ENCODE measurements around the gene NLE1. TPM values are rescaled to one million over a fixed set of nuclear protein-coding genes. Genes with fewer than 3 reads are reported as not detected.
"Not testable (repeated sequence)": the region's sequence is repeated elsewhere in the genome, so short reads cannot be mapped to it uniquely, and the experiment has no call there.

NLE1 gene
- 11.7 TPM for total RNA-seq
- 12.2 TPM for polyA plus RNA-seq

DNA sequence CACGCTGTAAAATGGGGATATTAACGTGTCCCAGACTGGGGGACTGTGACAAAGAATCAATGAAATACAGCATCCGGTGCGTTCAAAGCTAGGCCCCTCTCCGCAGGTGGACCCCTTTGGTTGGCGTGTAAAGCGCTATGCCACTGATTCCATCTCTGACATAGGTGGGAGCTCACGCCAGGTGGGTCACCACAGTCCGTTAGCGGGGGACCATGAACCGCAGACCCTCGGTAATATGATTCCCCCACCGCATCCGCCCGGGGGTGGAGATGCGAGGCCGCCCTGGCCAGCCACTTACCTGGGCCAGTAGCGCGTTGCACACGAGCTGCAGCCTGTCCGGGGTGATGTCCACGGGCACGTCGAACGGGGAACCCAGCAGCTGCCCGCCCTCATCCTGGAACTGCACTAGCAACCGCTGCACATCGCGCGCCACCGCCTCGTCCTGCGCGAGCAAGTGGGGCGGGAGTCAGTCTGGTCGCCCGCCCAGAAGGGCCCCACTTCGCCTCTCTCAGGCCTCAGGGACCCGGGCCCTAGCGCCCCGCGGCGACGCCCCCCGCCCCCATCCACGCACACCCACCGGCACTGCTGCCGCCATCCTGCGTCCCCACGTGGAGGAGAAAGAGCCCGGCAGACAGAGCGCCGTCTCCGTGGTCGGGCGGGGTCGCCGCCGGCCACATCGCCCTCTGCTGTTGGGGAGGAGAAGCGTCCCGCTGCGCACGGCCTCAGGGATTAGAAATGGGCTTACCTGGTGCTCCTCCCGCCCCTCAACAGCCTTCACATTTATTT lies at the start of gene NLE1:
NLE1 (minus strand) TSS at position 623 of the 786 bp plus-strand sequence; CDS start at position 595, 28 bp downstream.
- peaks cover 2% of the 10 kb centered on the region for H3K36me3 ChIP-seq (ENCODE audit: insufficient read depth)
- under 1% methylated on average over 65 of the region's 65 CpGs for WGBS
- no peak for DNase-seq (ENCODE audit: extremely low spot score)
- H3K4me1 ChIP-seq (ENCODE audit: insufficient read depth) = peaks cover 1% of the 10 kb centered on the region
- H3K27ac ChIP-seq (ENCODE audit: low read depth) = no peak within 1 kb of the TSS
- peak within 1 kb of the TSS; percentile 80 for H3K4me3 ChIP-seq (ENCODE audit: low read depth, low read length)

DNA sequence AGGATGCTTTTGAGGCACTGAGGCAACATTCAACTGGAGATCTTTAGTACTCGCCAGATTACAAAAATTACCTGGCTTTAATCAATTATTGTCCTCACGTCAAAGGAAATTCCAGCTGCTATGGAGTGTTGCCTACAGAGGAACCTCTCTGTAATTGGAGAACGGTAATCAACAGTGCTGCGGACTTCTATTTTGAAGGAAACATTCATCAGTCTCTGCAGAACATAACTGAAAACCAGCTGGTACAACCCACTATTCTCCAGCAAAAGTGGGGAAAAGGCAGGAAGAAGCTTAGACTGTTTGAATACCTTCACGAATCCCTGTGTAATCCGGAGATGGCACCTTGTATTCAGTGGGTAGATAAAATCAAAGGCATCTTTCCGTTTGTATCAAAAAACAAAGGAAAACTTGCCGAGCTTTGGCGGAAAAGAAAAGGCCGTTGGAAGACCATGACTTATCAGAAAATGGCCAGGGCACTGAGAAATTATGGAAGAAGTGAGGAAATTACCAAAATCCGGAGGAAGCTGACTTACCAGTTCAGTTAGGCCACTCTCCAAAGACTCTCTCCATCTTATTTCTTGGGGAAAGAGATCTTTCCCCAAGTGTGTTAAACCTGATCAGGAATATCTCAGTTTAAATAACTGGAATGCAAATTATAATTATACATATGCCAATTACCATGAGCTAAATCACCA lies 49.0 kb upstream of the NLE1 start:
- Histone ChIP-seq H3K27ac (ENCODE audit: low read depth) (no peak overlapping the region), H3K36me3 (ENCODE audit: insufficient read depth) (no peaks in the 10 kb centered on the region), H3K4me1 (ENCODE audit: insufficient read depth) (no peaks in the 10 kb centered on the region), H3K4me3 (ENCODE audit: low read depth, low read length) (no peak overlapping the region)
- WGBS = 73% methylated on average over 11 of the region's 11 CpGs
- no peak for DNase-seq (ENCODE audit: extremely low spot score)

DNA sequence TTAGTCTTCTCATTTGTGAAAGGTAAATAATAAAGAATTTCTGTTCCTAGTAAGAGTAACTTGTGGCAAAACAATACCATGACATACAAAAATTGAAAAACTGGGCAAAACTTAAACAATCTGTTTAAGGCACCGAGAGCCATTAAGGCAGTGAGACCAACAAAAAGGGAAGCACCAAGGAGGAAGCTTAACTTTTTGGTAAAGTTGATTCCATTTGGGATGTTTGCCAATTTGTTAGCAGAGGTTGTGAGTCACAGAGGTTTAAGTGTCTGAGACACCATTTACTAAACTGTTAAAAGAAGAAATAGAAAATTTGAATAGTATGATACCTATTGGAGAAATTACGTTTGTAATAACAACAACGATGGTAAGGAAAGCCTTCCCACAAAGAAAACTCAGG lies 47.2 kb upstream of the NLE1 start:
- H3K4me3 ChIP-seq (ENCODE audit: low read depth, low read length) = no peak overlapping the region
- no peaks in the 10 kb centered on the region for H3K36me3 ChIP-seq (ENCODE audit: insufficient read depth)
- 76% methylated on average over 3 of the region's 3 CpGs for WGBS
- H3K4me1 ChIP-seq (ENCODE audit: insufficient read depth) = no peaks in the 10 kb centered on the region
- no peak for DNase-seq (ENCODE audit: extremely low spot score)
- H3K27ac ChIP-seq (ENCODE audit: low read depth) = no peak overlapping the region

DNA sequence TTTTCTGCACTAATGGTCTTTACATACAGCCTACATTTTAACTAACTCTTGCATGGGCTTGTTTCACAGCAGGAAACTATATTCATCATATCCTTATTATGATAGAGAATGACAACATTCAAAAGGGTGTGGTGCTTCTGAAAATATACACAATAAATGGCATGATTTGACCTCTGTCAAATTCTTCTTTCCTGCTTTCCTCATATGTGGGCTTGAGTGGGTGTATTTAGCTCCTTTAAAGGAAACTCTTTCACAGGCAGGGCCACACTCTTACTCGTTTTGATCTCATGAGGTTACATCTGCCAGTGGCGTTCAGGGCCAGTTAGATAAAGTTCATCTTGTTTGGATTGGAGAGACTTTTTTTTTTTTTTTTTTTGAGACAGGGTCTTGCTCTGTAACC lies 46.0 kb upstream of the NLE1 start:
- Histone ChIP-seq H3K4me3 (ENCODE audit: low read depth, low read length) (no peak overlapping the region), H3K4me1 (ENCODE audit: insufficient read depth) (no peaks in the 10 kb centered on the region), H3K27ac (ENCODE audit: low read depth) (no peak overlapping the region), H3K36me3 (ENCODE audit: insufficient read depth) (no peaks in the 10 kb centered on the region)
- DNase-seq (ENCODE audit: extremely low spot score) = no peak
- 39% methylated on average over 2 of the region's 2 CpGs for WGBS

DNA sequence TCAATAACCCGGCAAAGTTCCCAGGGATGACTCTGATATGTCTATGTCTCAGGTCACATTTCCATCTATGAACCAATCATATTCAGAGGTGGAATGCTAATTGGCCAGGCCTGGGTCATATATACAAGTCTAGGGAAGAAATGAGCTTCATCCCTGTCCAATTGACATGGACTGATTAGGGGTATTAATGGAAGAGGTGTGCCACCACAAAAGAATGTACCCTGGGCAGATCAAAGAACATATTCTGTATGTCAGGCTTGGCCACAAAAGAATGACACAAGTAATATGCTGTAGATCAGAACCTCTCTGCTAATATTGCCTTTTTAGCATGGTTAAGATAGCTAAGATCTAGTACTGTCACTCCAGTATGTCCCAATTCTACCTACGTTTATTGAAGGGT lies 45.4 kb upstream of the NLE1 start:
- Histone ChIP-seq H3K4me1 (ENCODE audit: insufficient read depth) (no peaks in the 10 kb centered on the region), H3K27ac (ENCODE audit: low read depth) (no peak overlapping the region), H3K4me3 (ENCODE audit: low read depth, low read length) (no peak overlapping the region), H3K36me3 (ENCODE audit: insufficient read depth) (no peaks in the 10 kb centered on the region)
- WGBS = 81% methylated on average over 2 of the region's 2 CpGs
- no peak for DNase-seq (ENCODE audit: extremely low spot score)

DNA sequence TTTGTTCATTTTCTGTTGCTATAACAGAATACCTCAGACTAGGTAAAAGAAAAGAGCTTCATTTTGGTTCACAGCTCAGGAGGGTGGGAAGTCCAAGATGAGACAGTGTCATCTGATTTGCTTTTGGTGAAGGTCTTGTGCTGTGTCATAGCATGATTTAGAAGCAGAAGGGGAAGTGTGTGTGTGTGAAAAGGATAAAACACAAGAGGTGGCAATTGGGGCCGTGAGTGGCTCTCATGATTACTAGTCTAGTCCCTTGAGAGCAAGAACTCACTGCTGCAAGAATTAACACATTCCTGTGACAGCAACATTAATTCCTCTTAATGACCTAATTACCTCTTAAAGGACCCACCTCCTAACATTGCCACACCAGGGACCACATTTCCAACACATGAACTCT lies 43.7 kb upstream of the NLE1 start:
- DNase-seq (ENCODE audit: extremely low spot score) = no peak
- Histone ChIP-seq H3K4me1 (ENCODE audit: insufficient read depth) (no peaks in the 10 kb centered on the region), H3K27ac (ENCODE audit: low read depth) (no peak overlapping the region), H3K36me3 (ENCODE audit: insufficient read depth) (no peaks in the 10 kb centered on the region), H3K4me3 (ENCODE audit: low read depth, low read length) (no peak overlapping the region)
- 38% methylated on average over 1 of the region's 1 CpG for WGBS

DNA sequence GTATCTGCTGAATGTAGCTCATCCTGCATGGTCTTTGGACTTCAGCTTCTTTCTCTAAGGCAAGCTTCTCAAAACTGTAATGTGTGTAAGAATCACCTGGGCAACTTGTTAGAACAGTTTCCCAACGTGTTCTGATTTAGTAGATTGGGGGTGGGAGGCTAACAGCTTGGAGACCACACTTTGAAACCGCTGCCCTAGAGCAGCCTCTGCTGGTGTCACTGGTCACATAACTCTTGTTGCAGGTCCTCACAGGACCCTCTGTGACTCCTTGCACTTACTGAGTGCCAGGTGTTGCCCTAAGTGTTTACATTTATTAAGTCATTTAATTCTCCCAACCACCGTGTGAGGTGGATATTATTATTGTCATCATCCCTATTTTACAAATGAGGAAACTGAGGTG lies 42.2 kb upstream of the NLE1 start:
- Histone ChIP-seq H3K36me3 (ENCODE audit: insufficient read depth) (no peaks in the 10 kb centered on the region), H3K4me1 (ENCODE audit: insufficient read depth) (no peaks in the 10 kb centered on the region), H3K27ac (ENCODE audit: low read depth) (no peak overlapping the region), H3K4me3 (ENCODE audit: low read depth, low read length) (no peak overlapping the region)
- DNase-seq (ENCODE audit: extremely low spot score) = no peak
- 51% methylated on average over 3 of the region's 3 CpGs for WGBS

DNA sequence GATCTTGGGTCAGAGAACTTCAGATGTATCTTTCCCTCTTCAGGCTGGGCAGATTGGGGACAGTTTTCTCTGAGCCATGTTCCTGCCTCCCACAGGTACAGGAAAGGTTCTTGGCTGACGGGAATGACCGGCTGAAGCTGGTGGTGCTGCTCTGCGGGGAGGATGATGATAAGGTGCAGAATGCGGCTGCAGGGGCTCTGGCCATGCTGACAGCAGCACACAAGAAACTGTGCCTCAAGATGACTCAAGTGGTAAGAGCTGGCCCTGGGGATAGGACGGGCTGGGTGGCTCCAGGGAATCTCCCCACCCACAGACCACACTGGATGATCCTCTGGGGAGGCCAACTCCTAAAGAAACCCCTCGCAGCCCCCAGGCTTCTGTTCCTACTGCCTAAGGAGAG lies 41.2 kb upstream of the NLE1 start:
- 63% methylated on average over 6 of the region's 6 CpGs for WGBS
- Histone ChIP-seq H3K27ac (ENCODE audit: low read depth) (no peak overlapping the region), H3K4me3 (ENCODE audit: low read depth, low read length) (no peak overlapping the region), H3K36me3 (ENCODE audit: insufficient read depth) (no peaks in the 10 kb centered on the region), H3K4me1 (ENCODE audit: insufficient read depth) (no peaks in the 10 kb centered on the region)
- no peak for DNase-seq (ENCODE audit: extremely low spot score)

DNA sequence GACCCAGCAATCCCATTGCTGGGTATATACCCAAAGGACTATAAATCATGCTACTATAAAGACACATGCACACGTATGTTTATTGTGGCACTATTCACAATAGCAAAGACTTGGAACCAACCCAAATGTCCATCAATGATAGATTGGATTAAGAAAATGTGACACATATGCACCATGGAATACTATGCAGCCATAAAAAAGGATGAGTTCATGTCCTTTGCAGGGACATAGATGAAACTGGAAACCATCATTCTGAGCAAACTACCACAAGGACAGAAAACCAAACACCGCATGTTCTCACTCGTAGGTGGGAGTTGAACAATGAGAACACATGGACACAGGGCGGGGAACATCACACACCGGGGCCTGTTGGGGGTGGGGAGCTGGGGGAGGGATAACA lies 37.3 kb upstream of the NLE1 start:
- H3K27ac ChIP-seq (ENCODE audit: low read depth); H3K4me3 ChIP-seq (ENCODE audit: low read depth, low read length); DNase-seq (ENCODE audit: extremely low spot score); H3K4me1 ChIP-seq (ENCODE audit: insufficient read depth); H3K36me3 ChIP-seq (ENCODE audit: insufficient read depth): not testable (repeated sequence)
- WGBS = 93% methylated on average over 5 of the region's 5 CpGs

DNA sequence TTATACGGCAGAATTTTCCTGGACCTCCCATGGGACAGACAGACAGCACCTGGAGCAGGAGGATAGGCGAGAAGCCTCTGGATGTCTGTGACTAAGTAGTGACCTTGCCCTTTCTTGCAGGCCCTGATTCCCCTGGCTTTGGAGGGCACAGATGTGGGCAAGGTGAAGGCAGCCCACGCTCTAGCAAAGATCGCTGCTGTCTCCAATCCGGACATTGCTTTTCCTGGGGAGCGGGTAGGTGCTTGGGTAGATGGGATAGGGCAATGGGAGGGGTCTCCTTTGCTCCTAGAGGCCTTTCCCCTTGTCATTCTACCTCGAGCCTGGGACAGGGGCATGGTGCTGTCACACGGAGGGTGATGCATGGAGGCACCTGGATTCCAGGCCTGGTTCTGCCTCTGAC lies 34.8 kb upstream of the NLE1 start:
- no peak overlapping the region for H3K4me3 ChIP-seq (ENCODE audit: low read depth, low read length)
- DNase-seq (ENCODE audit: extremely low spot score) = no peak
- H3K36me3 ChIP-seq (ENCODE audit: insufficient read depth) = no peaks in the 10 kb centered on the region
- no peak overlapping the region for H3K27ac ChIP-seq (ENCODE audit: low read depth)
- 67% methylated on average over 8 of the region's 8 CpGs for WGBS
- no peaks in the 10 kb centered on the region for H3K4me1 ChIP-seq (ENCODE audit: insufficient read depth)

DNA sequence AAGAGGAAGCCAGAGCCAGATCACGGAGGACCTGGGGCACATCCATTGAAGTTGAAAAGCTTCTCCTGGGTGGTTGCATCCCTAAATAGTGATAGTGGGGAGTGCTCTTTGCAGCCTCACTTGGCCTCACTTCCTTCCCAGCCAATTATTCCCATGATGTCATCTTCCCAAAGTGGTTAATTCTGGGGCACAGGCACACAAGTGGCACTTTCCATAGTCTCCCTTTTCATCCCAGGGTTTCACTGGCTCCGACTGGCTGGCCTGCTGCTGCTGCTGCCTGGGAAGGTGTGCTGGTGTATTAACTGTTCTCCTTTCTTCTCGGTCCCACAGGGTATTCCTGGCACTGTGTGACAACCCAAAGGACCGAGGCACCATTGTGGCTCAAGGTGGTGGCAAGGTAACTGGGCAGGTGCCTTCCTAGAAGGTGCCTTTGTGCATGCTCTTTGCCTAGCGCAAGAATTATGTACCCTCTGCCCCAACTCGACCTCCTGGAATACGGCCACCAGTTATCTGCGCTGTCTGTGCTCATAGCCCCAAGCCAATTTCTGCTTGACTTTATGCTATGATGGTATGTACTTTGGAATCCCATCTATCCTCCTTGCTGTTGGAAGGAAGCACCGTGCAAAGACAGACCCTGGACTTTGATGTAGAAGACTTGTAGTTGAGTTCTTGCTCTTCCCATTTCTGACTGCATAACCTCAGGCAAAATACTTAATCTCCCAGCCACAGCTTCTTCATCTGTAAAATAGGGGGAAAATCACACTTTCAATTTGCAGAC lies 33.7 kb upstream of the NLE1 start:
- Histone ChIP-seq H3K4me1 (ENCODE audit: insufficient read depth) (no peaks in the 10 kb centered on the region), H3K27ac (ENCODE audit: low read depth) (no peak overlapping the region), H3K36me3 (ENCODE audit: insufficient read depth) (no peaks in the 10 kb centered on the region), H3K4me3 (ENCODE audit: low read depth, low read length) (no peak overlapping the region)
- no peak for DNase-seq (ENCODE audit: extremely low spot score)
- 78% methylated on average over 9 of the region's 9 CpGs for WGBS

DNA sequence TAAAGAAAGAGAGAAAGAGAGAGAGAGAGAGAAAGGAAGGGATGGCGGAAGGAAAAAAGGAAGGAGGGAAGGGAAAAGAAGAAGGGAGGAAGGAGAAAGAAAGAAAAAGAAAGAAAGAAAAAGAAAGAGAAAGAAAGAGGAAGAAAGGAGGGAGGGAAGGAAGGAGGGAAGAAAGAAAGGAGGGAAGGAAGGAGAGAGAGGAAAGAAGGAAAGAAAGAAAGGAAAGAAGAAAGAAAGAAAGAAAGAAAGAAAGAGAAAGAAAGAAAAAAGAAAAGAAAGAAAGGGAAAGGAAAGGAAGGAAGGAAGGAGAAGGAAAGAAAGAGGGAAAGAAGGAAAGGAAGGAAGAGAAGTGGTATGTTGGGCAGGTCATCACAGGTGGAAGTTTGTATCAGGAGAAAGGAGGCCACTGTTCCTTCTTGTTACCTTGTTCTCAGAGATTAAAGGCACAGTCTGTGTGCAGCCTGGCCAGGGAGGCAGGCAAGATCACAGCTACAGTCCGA lies 32.8 kb upstream of the NLE1 start:
- 83% methylated on average over 2 of the region's 2 CpGs for WGBS
- Histone ChIP-seq H3K27ac (ENCODE audit: low read depth) (no peak overlapping the region), H3K36me3 (ENCODE audit: insufficient read depth) (no peaks in the 10 kb centered on the region), H3K4me1 (ENCODE audit: insufficient read depth) (no peaks in the 10 kb centered on the region), H3K4me3 (ENCODE audit: low read depth, low read length) (no peak overlapping the region)
- no peak for DNase-seq (ENCODE audit: extremely low spot score)

DNA sequence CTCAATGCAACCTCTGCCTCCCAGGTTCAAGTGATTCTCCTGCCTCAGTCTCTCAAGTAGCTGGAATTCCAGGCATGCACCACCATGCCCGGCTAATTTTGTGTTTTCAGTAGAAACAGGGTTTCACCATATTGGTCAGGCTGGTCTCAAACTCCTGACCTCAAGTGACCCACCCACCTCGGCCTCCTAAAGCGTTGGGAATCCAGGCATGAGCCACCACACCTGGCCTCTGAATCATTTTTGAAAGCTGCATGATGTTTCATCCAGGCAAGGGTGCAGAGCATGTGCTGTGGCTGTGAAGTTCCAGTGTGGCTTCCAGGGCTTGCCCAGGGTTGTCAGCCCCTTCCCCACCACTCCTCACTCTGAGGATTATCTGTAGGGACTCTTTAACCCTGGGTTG lies 30.2 kb upstream of the NLE1 start:
- WGBS = 74% methylated on average over 3 of the region's 3 CpGs

More for the DNA sequence above, 30.2 kb upstream of the NLE1 start:
- DNase-seq (ENCODE audit: extremely low spot score); H3K4me1 ChIP-seq (ENCODE audit: insufficient read depth); H3K27ac ChIP-seq (ENCODE audit: low read depth); H3K4me3 ChIP-seq (ENCODE audit: low read depth, low read length); H3K36me3 ChIP-seq (ENCODE audit: insufficient read depth): not testable (repeated sequence)
